ENCODE results near the gene UPF3A.
A peak's percentile ranks its signal among the peaks of the same experiment; 100 is the strongest.

Gene UPF3A

GRCh38 chr13:114234266-114234644, 47.1 kb upstream of the UPF3A start:
- ATAC-seq, result no peak
- no peak for TF ChIP-seq ZFP3 (CRISPR knock-in tag; IDR thresholded peaks at IDR 0.05)
- no peak for TF ChIP-seq BACH2 (CRISPR knock-in tag; IDR thresholded peaks at IDR 0.05; ENCODE audit: borderline replicate concordance)
- TF ChIP-seq TOX (CRISPR knock-in tag; IDR thresholded peaks at IDR 0.05; ENCODE audit: borderline replicate concordance), result no peak
- no peak for TF ChIP-seq SNAI2 (CRISPR knock-in tag; IDR thresholded peaks at IDR 0.05)
- TF ChIP-seq CREB5 (CRISPR knock-in tag; IDR thresholded peaks at IDR 0.05; ENCODE audit: low read depth), result no peak

- ATAC-seq, result peak; percentile 97
- TF ChIP-seq ZNF8 (CRISPR knock-in tag; IDR thresholded peaks at IDR 0.05) (no peak), ZFP30 (CRISPR knock-in tag; IDR thresholded peaks at IDR 0.05) (no peak), ARNTL (CRISPR knock-in tag; IDR thresholded peaks at IDR 0.05; ENCODE audit: borderline replicate concordance, low read depth) (0 out of 2 replicates have a peak, but pooled peaks have one; percentile 46), TCF4 (CRISPR knock-in tag; IDR thresholded peaks at IDR 0.05; ENCODE audit: borderline replicate concordance) (0 out of 2 replicates have a peak, but pooled peaks have one; percentile 17), PATZ1 (CRISPR knock-in tag; IDR thresholded peaks at IDR 0.05; ENCODE audit: borderline replicate concordance) (peak; percentile 61; the same call in 1 of the 2 replicates), TSHZ2 (CRISPR knock-in tag; IDR thresholded peaks at IDR 0.05) (0 out of 2 replicates have a peak, but pooled peaks have one; percentile 51)
Observed at GRCh38 chr13:114234645-114235421, 46.6 kb upstream of the UPF3A start, which contains the start of gene CDC16. TSS of gene CDC16 (plus strand) at chr13:114234897. CDS start at chr13:114235085, 188 bp downstream.

- peak; percentile 12; the same call in 2 of the 3 replicates for ATAC-seq
Observed at GRCh38 chr13:114235697-114236096, 45.7 kb upstream of the UPF3A start.

More at GRCh38 chr13:114235697-114236096, 45.7 kb upstream of the UPF3A start:
- TF ChIP-seq CSDC2 (CRISPR knock-in tag; IDR thresholded peaks at IDR 0.05), result no peak
- TF ChIP-seq SNAI2 (CRISPR knock-in tag; IDR thresholded peaks at IDR 0.05), result no peak
- TF ChIP-seq ZC3H10 (CRISPR knock-in tag; IDR thresholded peaks at IDR 0.05), result no peak
- TF ChIP-seq OSR1 (CRISPR knock-in tag; IDR thresholded peaks at IDR 0.05), result no peak
- no peak for TF ChIP-seq POU6F1 (CRISPR knock-in tag; IDR thresholded peaks at IDR 0.05; ENCODE audit: borderline replicate concordance, low read depth)
- no peak for TF ChIP-seq PATZ1 (CRISPR knock-in tag; IDR thresholded peaks at IDR 0.05; ENCODE audit: borderline replicate concordance)
- TF ChIP-seq BACH2 (CRISPR knock-in tag; IDR thresholded peaks at IDR 0.05; ENCODE audit: borderline replicate concordance), result no peak
- no peak for TF ChIP-seq ISL1 (CRISPR knock-in tag; IDR thresholded peaks at IDR 0.05)
- TF ChIP-seq ZFP30 (CRISPR knock-in tag; IDR thresholded peaks at IDR 0.05), result no peak
- no peak for TF ChIP-seq CSRNP3 (CRISPR knock-in tag; IDR thresholded peaks at IDR 0.05)
- no peak for TF ChIP-seq CREB5 (CRISPR knock-in tag; IDR thresholded peaks at IDR 0.05; ENCODE audit: low read depth)
- no peak for TF ChIP-seq ZNF8 (CRISPR knock-in tag; IDR thresholded peaks at IDR 0.05)
- TF ChIP-seq ZNF565 (CRISPR knock-in tag; conservative IDR thresholded peaks at IDR 0.05; ENCODE audit: low read depth), result no peak
- no peak for TF ChIP-seq ZFP3 (CRISPR knock-in tag; IDR thresholded peaks at IDR 0.05)
- no peak for TF ChIP-seq TCF4 (CRISPR knock-in tag; IDR thresholded peaks at IDR 0.05; ENCODE audit: borderline replicate concordance)
- no peak for TF ChIP-seq RARB (CRISPR knock-in tag; IDR thresholded peaks at IDR 0.05)
- no peak for TF ChIP-seq TOX (CRISPR knock-in tag; IDR thresholded peaks at IDR 0.05; ENCODE audit: borderline replicate concordance)

Measured in SK-N-SH treated with all-trans-retinoic acid at 6 μM for 48 hours (cell line).